AG04450 (cell line): ENCODE results near the gene CHI3L1. TPM values are rescaled to one million over a fixed set of nuclear protein-coding genes. Genes with fewer than 3 reads are reported as not detected.

Experiments used
- CTCF ChIA-PET: fragments of 300-600, 350-600 bp; formaldehyde crosslinking; extraction: SDS; loops from one replicate; lab custom pipeline; 2022; ENCODE audit warnings: antibody characterized with exemption, inconsistent platforms; lab: Charles Lee
- POLR2A ChIA-PET: fragments of 350-600 bp; formaldehyde crosslinking; extraction: SDS; loops from one replicate; lab custom pipeline; 2021; ENCODE audit warnings: antibody characterized with exemption, inconsistent platforms; lab: Yijun Ruan, JAX
- DNase-seq: peaks from one replicate; pipeline ENCODE4 v3.0.0-alpha.2; 2011; ENCODE audit warnings: low read depth, low spot score
- H3K27ac ChIP-seq: one replicate; pipeline ENCODE4 v1.5.1; 2012; ENCODE audit warnings: low read depth, low read length, control low read depth
- H3K27me3 ChIP-seq: one replicate; pipeline ENCODE4 v1.6.0; 2012; ENCODE audit warnings: low read length; ENCODE audit not compliant: control insufficient read depth, insufficient read depth
- H3K4me3 ChIP-seq: 2 replicates; pipeline ENCODE4 v1.5.1; 2011; ENCODE audit warnings: mild to moderate bottlenecking, low read depth, low read length, control low read depth
- H3K9me3 ChIP-seq: 2 replicates; pipeline ENCODE4 v1.5.1; 2012; ENCODE audit warnings: low read length; ENCODE audit not compliant: control insufficient read depth, insufficient read depth
- CTCF ChIP-seq: IDR thresholded peaks from 2 replicates; pipeline ENCODE4 v1.5.1; 2011; ENCODE audit warnings: low read depth, low read length, control low read depth, inconsistent platforms
- polyA plus RNA-seq: library from polyadenylated mRNA; depleted of rRNA; stranded (reverse); fragments of >200 nt; gene quantifications from 2 replicates; pipeline ENCODE4 v1.2.3, GENCODE V29; 2011

The CHI3L1 gene
- polyA plus RNA-seq, 1 experiment: 6.4 TPM

GRCh38 chr1:203148579-203148978 lies 37.9 kb downstream of the CHI3L1 start:
- TF ChIP-seq CTCF: no peak
- Histone ChIP-seq H3K27ac (no peak overlapping the region), H3K9me3 (no peaks in the 10 kb centered on the region; the same call in 1 of the 2 replicates), H3K27me3 (no peaks in the 10 kb centered on the region), H3K4me3 (no peak overlapping the region)
- DNase-seq: no peak
- POLR2A ChIA-PET: interaction anchor here (0.5 kb wide), 1 partner anchor 54 kb away, joined by 3 read pairs; no protein-coding TSS in a partner anchor
- CTCF ChIA-PET: interaction anchor here (1.1 to 2.9 kb wide), 2 partner anchors 24 to 31 kb away, joined by 6 to 11 read pairs; no protein-coding TSS in a partner anchor

- no peak overlapping the region for H3K4me3 ChIP-seq
- TF ChIP-seq CTCF: no peak
- POLR2A ChIA-PET: no interaction called here
- no peak overlapping the region for H3K27ac ChIP-seq
- H3K9me3 ChIP-seq: no peaks in the 10 kb centered on the region; the same call in 1 of the 2 replicates
- CTCF ChIA-PET: interaction anchor here (1.1 to 2.9 kb wide), 3 partner anchors 25 to 119 kb away, joined by 6 to 11 read pairs (median 7); no protein-coding TSS in a partner anchor
- peaks cover 3% of the 10 kb centered on the region for H3K27me3 ChIP-seq
- no peak for DNase-seq
Observed at GRCh38 chr1:203148127-203148526, 38.4 kb downstream of the CHI3L1 start.

- Histone ChIP-seq H3K4me3 (no peak overlapping the region), H3K9me3 (no peaks in the 10 kb centered on the region; the same call in 1 of the 2 replicates), H3K27me3 (peaks cover 3% of the 10 kb centered on the region), H3K27ac (no peak overlapping the region)
- no peak for TF ChIP-seq CTCF
- DNase-seq: no peak
- ChIA-PET CTCF (interaction anchor here (1.5 to 2.9 kb wide), 2 partner anchors 29 to 120 kb away, joined by 7 to 11 read pairs; no protein-coding TSS in a partner anchor), POLR2A (no interaction called here)
Observed at GRCh38 chr1:203147376-203147775, 39.1 kb downstream of the CHI3L1 start.

- CTCF ChIA-PET: interaction anchor here (0.7 kb wide), 2 partner anchors 8 to 1758 kb away, joined by 4 to 6 read pairs; no protein-coding TSS in a partner anchor
- no peak overlapping the region for H3K27ac ChIP-seq
- no peak overlapping the region for H3K4me3 ChIP-seq
- DNase-seq: no peak
- H3K27me3 ChIP-seq: peaks cover 5% of the 10 kb centered on the region
- no peak for TF ChIP-seq CTCF
- POLR2A ChIA-PET: no interaction called here
- H3K9me3 ChIP-seq: no peaks in the 10 kb centered on the region; the same call in 1 of the 2 replicates
Observed at GRCh38 chr1:203146537-203146936, 40.0 kb downstream of the CHI3L1 start.

- no peak for DNase-seq
- POLR2A ChIA-PET: no interaction called here
- H3K27ac ChIP-seq: no peak overlapping the region
- no peaks in the 10 kb centered on the region; the same call in 1 of the 2 replicates for H3K9me3 ChIP-seq
- H3K4me3 ChIP-seq: no peak overlapping the region
- TF ChIP-seq CTCF: no peak
- H3K27me3 ChIP-seq: peaks cover 8% of the 10 kb centered on the region
- CTCF ChIA-PET: interaction anchor here (0.7 kb wide), 1 partner anchor 8 kb away, joined by 4 read pairs; no protein-coding TSS in a partner anchor
Observed at GRCh38 chr1:203146042-203146369, 40.5 kb downstream of the CHI3L1 start.
